Measurements from ENCODE around the gene POMT2. TPM values are rescaled to one million over a fixed set of nuclear protein-coding genes. Genes with fewer than 3 reads are reported as not detected.

POMT2 gene, protein sequence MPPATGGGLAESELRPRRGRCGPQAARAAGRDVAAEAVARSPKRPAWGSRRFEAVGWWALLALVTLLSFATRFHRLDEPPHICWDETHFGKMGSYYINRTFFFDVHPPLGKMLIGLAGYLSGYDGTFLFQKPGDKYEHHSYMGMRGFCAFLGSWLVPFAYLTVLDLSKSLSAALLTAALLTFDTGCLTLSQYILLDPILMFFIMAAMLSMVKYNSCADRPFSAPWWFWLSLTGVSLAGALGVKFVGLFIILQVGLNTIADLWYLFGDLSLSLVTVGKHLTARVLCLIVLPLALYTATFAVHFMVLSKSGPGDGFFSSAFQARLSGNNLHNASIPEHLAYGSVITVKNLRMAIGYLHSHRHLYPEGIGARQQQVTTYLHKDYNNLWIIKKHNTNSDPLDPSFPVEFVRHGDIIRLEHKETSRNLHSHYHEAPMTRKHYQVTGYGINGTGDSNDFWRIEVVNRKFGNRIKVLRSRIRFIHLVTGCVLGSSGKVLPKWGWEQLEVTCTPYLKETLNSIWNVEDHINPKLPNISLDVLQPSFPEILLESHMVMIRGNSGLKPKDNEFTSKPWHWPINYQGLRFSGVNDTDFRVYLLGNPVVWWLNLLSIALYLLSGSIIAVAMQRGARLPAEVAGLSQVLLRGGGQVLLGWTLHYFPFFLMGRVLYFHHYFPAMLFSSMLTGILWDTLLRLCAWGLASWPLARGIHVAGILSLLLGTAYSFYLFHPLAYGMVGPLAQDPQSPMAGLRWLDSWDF
- total RNA-seq, result 12.9 and 16.4 TPM in 2 replicates

GRCh38 chr14:77320238-77320935 lies at the start of gene POMT2:
POMT2 (minus strand) TSS chr14:77320883; CDS start chr14:77320681, 202 bp downstream.

DNA sequence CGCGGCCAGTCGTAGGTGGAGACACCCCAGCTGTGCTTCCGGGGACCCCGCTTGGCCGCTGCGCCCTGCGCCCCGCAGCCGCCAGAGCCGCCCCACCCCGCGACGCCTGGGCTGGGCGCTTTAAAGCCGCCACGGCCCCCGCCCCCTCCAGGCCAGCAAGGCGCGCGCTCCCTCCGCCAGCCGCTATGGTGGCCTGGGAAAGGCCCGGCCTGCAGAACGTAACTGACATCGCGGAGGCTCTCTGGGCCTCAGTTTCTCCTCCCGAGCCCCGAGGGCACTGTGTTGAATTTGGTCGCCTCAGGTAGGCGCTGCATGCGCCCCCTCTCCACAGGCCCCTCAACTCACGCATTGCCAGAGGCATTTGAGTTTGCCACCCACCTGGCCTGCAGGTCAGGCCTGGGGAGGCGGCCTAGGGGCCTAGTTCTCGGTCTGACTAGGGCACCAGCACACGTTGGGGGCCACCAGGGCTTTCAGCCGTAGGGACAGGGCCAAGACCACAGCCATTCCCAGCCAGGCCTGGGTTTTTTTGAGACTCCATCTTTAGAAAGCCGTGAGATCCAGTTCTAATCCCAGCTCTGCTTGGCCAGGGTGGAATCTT lies 49.5 kb downstream of the POMT2 start, which contains the start of gene NGB:
NGB (minus strand) TSS at position 94 of the 598 bp plus-strand sequence. CDS start 269 bp downstream, outside the sequence.

Other genes with a start within 250 kb of the POMT2 start
- 11.1 TPM in 2 replicates for gene CIPC, start 222.6 kb downstream of the POMT2 start, total RNA-seq
- not detected in 2 replicates for gene ZDHHC22, start 179.1 kb downstream of the POMT2 start, total RNA-seq
- not detected in 2 replicates for gene TMEM63C, start 139.1 kb downstream of the POMT2 start, total RNA-seq
- not detected in 2 replicates for gene NGB, start 49.7 kb downstream of the POMT2 start, total RNA-seq
- 30.7 and 32.5 TPM in 2 replicates for gene GSTZ1, start 153 bp upstream of the POMT2 start, total RNA-seq
- 8.9 and 11.6 TPM in 2 replicates for gene TMED8, start 56.2 kb upstream of the POMT2 start, total RNA-seq
- gene SAMD15, start 56.5 kb upstream of the POMT2 start, total RNA-seq, result 2.2 and 3.0 TPM in 2 replicates
- gene NOXRED1, start 102.6 kb upstream of the POMT2 start, total RNA-seq, result 0.22 and 0.25 TPM in 2 replicates
- 26.7 and 30.4 TPM in 2 replicates for gene VIPAS39, start 136.7 kb upstream of the POMT2 start, total RNA-seq
- gene AHSA1, start 137.2 kb upstream of the POMT2 start, total RNA-seq, result 121 and 154 TPM in 2 replicates
- gene ISM2, start 177.9 kb upstream of the POMT2 start, total RNA-seq, result under 0.01 and 0.11 TPM in 2 replicates

Data from uterine smooth muscle cell (primary cell).